PC-9 (cell line): ENCODE data around the gene TNN. TPM values are rescaled to one million over a fixed set of nuclear protein-coding genes. Genes with fewer than 3 reads are reported as not detected.

ENCODE experiments used
- BruUV-seq: library from RNA; stranded (reverse); fragments of 400-500 nt; replicated peaks from 2 replicates; lab custom pipeline; 2021; lab: Mats Ljungman, UMichigan
- CTCF ChIA-PET: fragments of 300-600 bp; sonication (Branson Sonifier 250); formaldehyde crosslinking; loops from one replicate; lab custom pipeline; 2022; ENCODE audit warnings: antibody characterized with exemption; lab: Charles Lee
- POLR2A ChIA-PET: fragments of 300-600 bp; sonication (Branson Sonifier 250); formaldehyde crosslinking; loops from one replicate; lab custom pipeline; 2022; ENCODE audit warnings: antibody characterized with exemption; ENCODE audit not compliant: unreplicated experiment; lab: Charles Lee
- DNase-seq, 2 experiments: peaks; one replicate each; pipeline versions ENCODE4 v3.0.0 to v3.0.0-alpha.2; 2015 to 2022; ENCODE audit warnings: mixed read lengths in 1 of 2
- H2AFZ ChIP-seq: fragments of 200-600 bp; sonication (generic); 2 replicates; pipeline ENCODE4 v1.8.1; 2017; ENCODE audit warnings: antibody characterized with exemption
- H3F3A ChIP-seq: fragments of 200-600 bp; sonication (generic); 2 replicates; pipeline ENCODE4 v1.8.1; 2017; ENCODE audit warnings: antibody characterized with exemption, mild to moderate bottlenecking, low read depth; ENCODE audit not compliant: insufficient read depth
- H3K27ac ChIP-seq: fragments of 200-600 bp; sonication (generic); 2 replicates; pipeline ENCODE4 v1.6.1; 2016; ENCODE audit warnings: mixed run types
- H3K27me3 ChIP-seq: fragments of 200-600 bp; sonication (generic); 2 replicates; pipeline ENCODE4 v1.6.1; 2016; ENCODE audit warnings: low read depth, mixed run types; ENCODE audit not compliant: insufficient read depth
- H3K36me3 ChIP-seq: fragments of 200-600 bp; sonication (generic); 2 replicates; pipeline ENCODE4 v1.6.1; 2016; ENCODE audit warnings: low read depth, mixed run types
- H3K4me1 ChIP-seq: fragments of 200-600 bp; sonication (generic); replicated peaks from 2 replicates; pipeline ENCODE4 v1.6.1; 2016; ENCODE audit warnings: mixed run types; ENCODE audit not compliant: insufficient read depth
- H3K4me2 ChIP-seq: fragments of 200-600 bp; sonication (generic); 2 replicates; pipeline ENCODE4 v1.6.1; 2017; ENCODE audit warnings: mixed run types
- H3K4me3 ChIP-seq: fragments of 200-600 bp; sonication (generic); 2 replicates; pipeline ENCODE4 v1.6.1; 2016; ENCODE audit warnings: mixed run types
- H3K79me2 ChIP-seq: fragments of 200-600 bp; sonication (generic); 2 replicates; pipeline ENCODE4 v1.6.1; 2017; ENCODE audit warnings: low read depth, mixed run types
- H3K9me2 ChIP-seq: fragments of 200-600 bp; sonication (generic); 2 replicates; pipeline ENCODE4 v1.8.1; 2017; ENCODE audit warnings: mild to moderate bottlenecking; ENCODE audit not compliant: insufficient read depth
- H3K9me3 ChIP-seq: fragments of 200-600 bp; sonication (generic); 2 replicates; pipeline ENCODE4 v1.8.1; 2016; ENCODE audit warnings: low read depth; ENCODE audit not compliant: insufficient read depth
- H4K20me1 ChIP-seq: fragments of 200-600 bp; sonication (generic); 2 replicates; pipeline ENCODE4 v1.8.1; 2017; ENCODE audit not compliant: insufficient read depth
- CTCF ChIP-seq: fragments of 200-600 bp; sonication (generic); conservative IDR thresholded peaks from 2 replicates; pipeline ENCODE4 v1.6.1; 2017; ENCODE audit warnings: mixed run types, antibody characterized with exemption, mild to moderate bottlenecking, moderate library complexity
- EZH2 ChIP-seq: fragments of 200-600 bp; sonication (generic); IDR thresholded peaks from 2 replicates; pipeline ENCODE4 v1.8.0; 2017; ENCODE audit warnings: antibody characterized with exemption, low read depth
- intact Hi-C: fragments of 100-400 bp; cut with micrococcal nuclease; formaldehyde crosslinking; loops from one replicate; pipeline ENCODE4 v1.10.0; 2022; ENCODE audit not compliant: unreplicated experiment
- total RNA-seq: library from RNA; stranded (reverse); gene quantifications from 2 replicates; pipeline ENCODE4 v1.2.3, GENCODE V29; 2021

TNN gene
- total RNA-seq, 1 experiment from 2014 or later = not detected

- H3K9me3 ChIP-seq = no peaks in the 10 kb centered on the region
- H3K27ac ChIP-seq = no peak overlapping the region
- no peak overlapping the region for H3K4me3 ChIP-seq
- peaks cover 9% of the 10 kb centered on the region for H3K27me3 ChIP-seq
- no peaks in the 10 kb centered on the region for H3K9me2 ChIP-seq
- no peak for TF ChIP-seq EZH2
- TF ChIP-seq CTCF = no peak
- no peaks in the 10 kb centered on the region for H3K79me2 ChIP-seq
- no peaks in the 10 kb centered on the region for H4K20me1 ChIP-seq
- H3F3A ChIP-seq = no peaks in the 10 kb centered on the region
- no peaks in the 10 kb centered on the region for H3K4me1 ChIP-seq
- ChIA-PET POLR2A (no interaction called here), CTCF (no interaction called here)
- H3K4me2 ChIP-seq = no peak overlapping the region
- no peak for DNase-seq
- no TSS peak for BruUV-seq
- intact Hi-C loops = no loop called here
- H3K36me3 ChIP-seq = no peaks in the 10 kb centered on the region
- H2AFZ ChIP-seq = no peak overlapping the region
These were observed 21.6 kb downstream of the TNN start for GRCh38 chr1:175089136-175089718.

GRCh38 chr1:175090780-175091179 lies 23.1 kb downstream of the TNN start:
- CTCF ChIA-PET = interaction anchor here (0.6 kb wide), 1 partner anchor 1690 kb away, joined by 9 read pairs; no protein-coding TSS in a partner anchor
- no peak overlapping the region for H3K27ac ChIP-seq
- H3K27me3 ChIP-seq = peaks cover 3% of the 10 kb centered on the region
- H4K20me1 ChIP-seq = no peaks in the 10 kb centered on the region
- H3F3A ChIP-seq = no peaks in the 10 kb centered on the region
- no peaks in the 10 kb centered on the region for H3K9me3 ChIP-seq
- TF ChIP-seq EZH2 = no peak
- no peak for TF ChIP-seq CTCF
- DNase-seq = no peak
- intact Hi-C loops = no loop called here
- POLR2A ChIA-PET = no interaction called here
- no peak overlapping the region for H2AFZ ChIP-seq
- no peak overlapping the region for H3K4me3 ChIP-seq
- BruUV-seq = no TSS peak
- H3K36me3 ChIP-seq = no peaks in the 10 kb centered on the region
- H3K9me2 ChIP-seq = no peaks in the 10 kb centered on the region
- H3K79me2 ChIP-seq = no peaks in the 10 kb centered on the region
- H3K4me2 ChIP-seq = no peak overlapping the region
- H3K4me1 ChIP-seq = no peaks in the 10 kb centered on the region

GRCh38 chr1:175094626-175095025 lies 27.0 kb downstream of the TNN start:
- Histone ChIP-seq H3K27ac (no peak overlapping the region), H3K4me1 (no peaks in the 10 kb centered on the region), H3K9me2 (no peaks in the 10 kb centered on the region), H3K27me3 (no peaks in the 10 kb centered on the region; the same call in 1 of the 2 replicates), H3K9me3 (no peaks in the 10 kb centered on the region), H3K4me3 (no peak overlapping the region), H4K20me1 (no peaks in the 10 kb centered on the region), H3K36me3 (no peaks in the 10 kb centered on the region), H3F3A (no peaks in the 10 kb centered on the region), H3K79me2 (no peaks in the 10 kb centered on the region), H3K4me2 (no peak overlapping the region), H2AFZ (no peak overlapping the region)
- no TSS peak for BruUV-seq
- ChIA-PET CTCF (no interaction called here), POLR2A (no interaction called here)
- intact Hi-C loops = no loop called here
- TF ChIP-seq EZH2 = no peak
- DNase-seq = no peak

- Histone ChIP-seq H2AFZ (no peak overlapping the region), H3K4me3 (no peak overlapping the region), H3K4me1 (no peaks in the 10 kb centered on the region), H3F3A (no peaks in the 10 kb centered on the region), H3K9me3 (no peaks in the 10 kb centered on the region), H3K27me3 (no peaks in the 10 kb centered on the region; the same call in 1 of the 2 replicates), H4K20me1 (no peaks in the 10 kb centered on the region), H3K27ac (no peak overlapping the region), H3K79me2 (no peaks in the 10 kb centered on the region), H3K4me2 (no peak overlapping the region), H3K9me2 (no peaks in the 10 kb centered on the region), H3K36me3 (no peaks in the 10 kb centered on the region)
- TF ChIP-seq EZH2 (no peak), CTCF (no peak)
- ChIA-PET CTCF (no interaction called here), POLR2A (no interaction called here)
- BruUV-seq = no TSS peak
- intact Hi-C loops = no loop called here
- DNase-seq = no peak
These were observed 27.4 kb downstream of the TNN start for GRCh38 chr1:175095069-175095468.
